ENCODE measurements around the gene MYBBP1A.

DNA sequence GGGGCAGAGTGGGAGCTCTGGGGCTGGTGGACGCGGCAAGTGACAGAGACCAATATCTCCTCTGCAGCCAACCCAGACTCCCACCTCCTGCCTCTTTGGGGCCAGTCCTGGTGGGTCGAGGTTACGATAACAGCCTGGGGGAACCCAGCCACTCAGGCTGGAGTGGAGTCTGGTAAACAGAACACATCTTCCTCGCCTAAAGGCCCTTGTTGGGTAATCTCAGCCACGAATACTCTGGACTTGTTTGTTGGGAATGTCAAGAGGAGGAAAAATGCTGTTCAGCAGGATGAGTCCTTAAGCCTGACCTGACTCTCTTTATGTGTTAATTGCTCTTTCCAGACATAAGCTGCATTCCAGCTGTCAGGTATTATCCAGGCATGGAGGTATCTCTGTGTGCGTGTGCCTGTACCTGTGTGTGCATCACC, 64.5 kb downstream of the MYBBP1A start:
- no peak for TF ChIP-seq POLR2AphosphoS5 (IDR thresholded peaks at IDR 0.05; ENCODE audit: low read depth, low read length)
- TF ChIP-seq TAF1 (IDR thresholded peaks at IDR 0.05; ENCODE audit: low read depth, low read length), result no peak
- TF ChIP-seq POLR2A (IDR thresholded peaks at IDR 0.05; ENCODE audit: low read depth, low read length), result no peak
- TF ChIP-seq POU2F2 (IDR thresholded peaks at IDR 0.05; ENCODE audit: low read depth, low read length), result no peak
- no peak for TF ChIP-seq SPI1 (IDR thresholded peaks at IDR 0.05; ENCODE audit: low read depth, low read length)
- no peak for TF ChIP-seq PAX5 (IDR thresholded peaks at IDR 0.05; ENCODE audit: insufficient read depth, low read length, severe bottlenecking)
